Endothelial cell of umbilical vein (primary cell): ENCODE results near the gene OTUB1. TPM values are rescaled to one million over a fixed set of nuclear protein-coding genes. Genes with fewer than 3 reads are reported as not detected.

Experiments used
- BruUV-seq: library from RNA; stranded (reverse); fragments of 400-500 nt; replicated peaks from 2 replicates; lab custom pipeline; 2021; lab: Mats Ljungman, UMichigan
- CTCF ChIA-PET: fragments of 300-600, 350-600 bp; sonication (Branson Sonifier 250); formaldehyde crosslinking; loops from one replicate; lab custom pipeline; 2021; ENCODE audit warnings: antibody characterized with exemption, inconsistent platforms; lab: Charles Lee
- POLR2A ChIA-PET: fragments of 300-600, 350-600 bp; sonication (Branson Sonifier 250); formaldehyde crosslinking; loops from one replicate; lab custom pipeline; 2021; ENCODE audit warnings: antibody characterized with exemption, inconsistent platforms; lab: Charles Lee
- DNase-seq: peaks from one replicate; pipeline ENCODE4 v3.0.0-alpha.2; 2011; ENCODE audit warnings: low read depth, low spot score
- FAIRE-seq: peaks from 2 replicates; lab custom pipeline; 2011; peaks lifted over from hg19 to GRCh38; lab: Jason Lieb, UNC
- H2AFZ ChIP-seq: 2 replicates; pipeline ENCODE4 v1.6.0; 2012; ENCODE audit warnings: low read depth, low read length, control low read depth, inconsistent platforms
- H3K27ac ChIP-seq: 2 replicates; pipeline ENCODE4 v1.5.1; 2011; ENCODE audit warnings: low read depth, mild to moderate bottlenecking, control low read depth, low read length, moderate library complexity; ENCODE audit not compliant: insufficient read depth
- H3K27me3 ChIP-seq, 2 experiments: 2 replicates each; pipeline versions ENCODE4 v1.6.0 to v1.6.1; 2011; ENCODE audit warnings: low read length in 2 of 2, mixed read lengths in 1 of 2; ENCODE audit not compliant: control insufficient read depth in 2 of 2, insufficient read depth in 2 of 2
- H3K36me3 ChIP-seq, 2 experiments: 2 replicates in 1 of 2; 3 replicates in 1 of 2; pipeline ENCODE4 v1.5.1; 2011; ENCODE audit warnings: low read length in 2 of 2, mild to moderate bottlenecking in 1 of 2, moderate library complexity in 1 of 2; ENCODE audit not compliant: control insufficient read depth in 2 of 2, insufficient read depth in 2 of 2; ENCODE audit errors: extremely low read depth in 1 of 2
- H3K4me1 ChIP-seq: 3 replicates; pipeline ENCODE4 v1.5.1; 2011; ENCODE audit warnings: mild to moderate bottlenecking, low read length; ENCODE audit not compliant: control insufficient read depth, insufficient read depth; ENCODE audit errors: extremely low read depth
- H3K4me2 ChIP-seq: 2 replicates; pipeline ENCODE4 v1.6.1; 2011; ENCODE audit warnings: low read length, control low read depth, mixed read lengths; ENCODE audit not compliant: insufficient read depth
- H3K4me3 ChIP-seq, 3 experiments: fragments of 200-600 bp in 1 of 3; sonication (generic), shearing (Covaris generic) in 1 of 3; replicated peaks in 1 of 3; 2 replicates each; pipeline ENCODE4 v1.5.1; 2011 to 2016; ENCODE audit warnings: control low read depth in 3 of 3, low read length in 3 of 3, mild to moderate bottlenecking in 2 of 3, inconsistent platforms in 1 of 3, low read depth in 1 of 3, moderate library complexity in 1 of 3; ENCODE audit not compliant: insufficient read depth in 1 of 3
- H3K79me2 ChIP-seq: 2 replicates; pipeline ENCODE4 v1.6.0; 2012; ENCODE audit warnings: low read length, inconsistent platforms; ENCODE audit not compliant: control insufficient read depth, insufficient read depth
- H3K9ac ChIP-seq: replicated peaks from 2 replicates; pipeline ENCODE3; 2011; ENCODE audit warnings: low read length, control low read depth; ENCODE audit not compliant: insufficient read depth; ENCODE audit errors: extremely low read depth
- H3K9me1 ChIP-seq: replicated peaks from 3 replicates; pipeline ENCODE4 v1.6.0; 2011; ENCODE audit warnings: mild to moderate bottlenecking, low read length; ENCODE audit not compliant: control insufficient read depth, insufficient read depth; ENCODE audit errors: extremely low read depth
- H3K9me3 ChIP-seq: replicated peaks from 2 replicates; pipeline ENCODE4 v1.5.1; 2012; ENCODE audit warnings: low read length, inconsistent platforms; ENCODE audit not compliant: control insufficient read depth, insufficient read depth
- H4K20me1 ChIP-seq: replicated peaks from 2 replicates; pipeline ENCODE3; 2011; ENCODE audit warnings: mild to moderate bottlenecking, low read length; ENCODE audit not compliant: control insufficient read depth, insufficient read depth; ENCODE audit errors: extremely low read depth
- CTCF ChIP-seq, 2 donors: IDR thresholded peaks; 1 replicate in 1 of 2; 2 replicates in 1 of 2; pipeline ENCODE4 v1.5.1; 2011; ENCODE audit warnings: low read length in 2 of 2, mild to moderate bottlenecking in 2 of 2, moderate library complexity in 2 of 2, control low read depth in 1 of 2, inconsistent platforms in 1 of 2, low read depth in 1 of 2; ENCODE audit not compliant: insufficient read depth in 1 of 2; ENCODE audit errors: extremely low read depth in 1 of 2
- EZH2 ChIP-seq: IDR thresholded peaks from 2 replicates; pipeline ENCODE4 v1.6.1; 2012; ENCODE audit warnings: borderline replicate concordance, low read depth, mild to moderate bottlenecking, moderate library complexity, low read length, inconsistent platforms; ENCODE audit not compliant: severe bottlenecking
- FOS ChIP-seq: IDR thresholded peaks from 2 replicates; pipeline ENCODE4 v1.6.1; 2011; ENCODE audit warnings: mild to moderate bottlenecking, low read length, moderate library complexity, borderline replicate concordance; ENCODE audit not compliant: insufficient read depth
- GATA2 ChIP-seq: IDR thresholded peaks from 2 replicates; pipeline ENCODE4 v1.7.0; 2011; ENCODE audit warnings: low read depth, mild to moderate bottlenecking, moderate library complexity, mixed read lengths, low read length; ENCODE audit not compliant: insufficient read length, insufficient read depth
- JUN ChIP-seq: IDR thresholded peaks from 2 replicates; pipeline ENCODE4 v1.6.1; 2011; ENCODE audit warnings: borderline replicate concordance, low read depth; ENCODE audit not compliant: insufficient read length, insufficient read depth
- MAX ChIP-seq: IDR thresholded peaks from 2 replicates; pipeline ENCODE4 v1.6.1; 2011; ENCODE audit not compliant: insufficient read depth, insufficient read length
- MYC ChIP-seq: IDR thresholded peaks from one replicate; pipeline ENCODE4 v1.6.1; 2011; ENCODE audit warnings: mild to moderate bottlenecking, low read depth, low read length
- POLR2A ChIP-seq: IDR thresholded peaks from 2 replicates; pipeline ENCODE4 v1.6.1; 2012; ENCODE audit warnings: low read depth, mild to moderate bottlenecking, control low read depth, low read length
- POLR2AphosphoS5 ChIP-seq: IDR thresholded peaks from 2 replicates; pipeline ENCODE4 v1.6.1; 2012; ENCODE audit warnings: low read depth, mild to moderate bottlenecking, control low read depth, low read length, moderate library complexity; ENCODE audit not compliant: insufficient read depth
- dilution Hi-C: fragments of 300-500 bp; cut with MboI; formaldehyde crosslinking; loops from one replicate; pipeline ENCODE4 v1.15.0; 2019; ENCODE audit warnings: low sequenced_read_pairs; ENCODE audit not compliant: extremely low pct_ligation_motif_present
- intact Hi-C: fragments of 100-400 bp; cut with micrococcal nuclease; formaldehyde crosslinking; loops from one replicate; pipeline ENCODE4 v1.10.0; 2022
- polyA plus RNA-seq, 4 experiments: library from polyadenylated mRNA; depleted of rRNA in 3 of 4; stranded (reverse) in 3 of 4; unstranded in 1 of 4; fragments of >200 nt; gene quantifications; 2 replicates each; pipeline versions ENCODE4 v1.2.1 to v1.2.3, GENCODE V29; 2011 to 2012; ENCODE audit warnings: missing spikeins in 1 of 4
- total RNA-seq: library from RNA; stranded (reverse); gene quantifications from 2 replicates; pipeline ENCODE4 v1.2.3, GENCODE V29; 2021

Gene OTUB1
- total and polyA plus RNA-seq, 2 donors (not counting 3 experiments of a cell fraction or from before 2014, with no cell fraction given), result 81.9 to 256 TPM

GRCh38 chr11:63937713-63938478 is 48.3 kb upstream of the OTUB1 start:
- peak overlapping the region; percentile 51 for H3K9ac ChIP-seq
- FAIRE-seq (no peak), DNase-seq (no peak)
- no peaks in the 10 kb centered on the region for H3K27me3 ChIP-seq
- H3K36me3 ChIP-seq, result no peaks in the 10 kb centered on the region
- peak overlapping the region; percentile 100 for H2AFZ ChIP-seq
- peak overlapping the region; percentile 34 for H3K27ac ChIP-seq
- H3K9me3 ChIP-seq, result no peaks in the 10 kb centered on the region
- ChIA-PET POLR2A (no interaction called here), CTCF (interaction anchor here (1.0 to 2.4 kb wide), 4 partner anchors 8 to 169 kb away, joined by 3 to 9 read pairs (median 4); partner anchors contain the start of genes RCOR2 and ZFTA)
- H3K79me2 ChIP-seq, result peaks cover 18% of the 10 kb centered on the region
- no peaks in the 10 kb centered on the region for H4K20me1 ChIP-seq
- peaks cover 11% of the 10 kb centered on the region for H3K4me1 ChIP-seq
- H3K4me3 ChIP-seq, result peak overlapping the region; percentile 52 to 98 (median 67)
- no TSS peak for BruUV-seq
- H3K9me1 ChIP-seq, result no peaks in the 10 kb centered on the region
- peak overlapping the region; percentile 84 for H3K4me2 ChIP-seq
- TF ChIP-seq CTCF (IDR thresholded peaks at IDR 0.05; ENCODE audit: extremely low read depth in 1 of 2, insufficient read depth in 1 of 2, low read depth in 1 of 2, low read length in 2 of 2) (no peak), MAX (no peak), POLR2AphosphoS5 (no peak), FOS (no peak), POLR2A (no peak), EZH2 (no peak), JUN (no peak), GATA2 (no peak), MYC (no peak)
- dilution Hi-C loops, result no loop called here
- intact Hi-C loops, result loop anchor here (2.0 kb wide), 3 partner anchors 21 to 171 kb away; partner anchors contain the start of genes MARK2 and RCOR2
